GM12878 (cell line): ENCODE results near the gene ZNF423. TPM values are rescaled to one million over a fixed set of nuclear protein-coding genes. Genes with fewer than 3 reads are reported as not detected.

Experiments
- ATAC-seq: fragments of 200-7000 bp; cut with Tn5 transposase; 3 replicates; pipeline ENCODE4 v1.9.1; 2020; ENCODE audit warnings: mild to moderate bottlenecking, moderate library complexity
- BruUV-seq: library from RNA; stranded (reverse); fragments of 400-500 nt; replicated peaks from 2 replicates; lab custom pipeline; 2021; lab: Mats Ljungman, UMichigan
- CTCF ChIA-PET: fragments of 300-600 bp; sonication (Branson Sonifier 250); formaldehyde crosslinking; extraction: SDS; loops from one replicate; lab custom pipeline; 2021; ENCODE audit warnings: inconsistent platforms; lab: Yijun Ruan, JAX
- POLR2A ChIA-PET: fragments of 350-600 bp; formaldehyde crosslinking; extraction: SDS; loops from one replicate; lab custom pipeline; 2021; ENCODE audit warnings: inconsistent platforms; lab: Charles Lee
- RAD21 ChIA-PET: fragments of 300-600 bp; sonication (Branson Sonifier 250); formaldehyde crosslinking; loops from one replicate; lab custom pipeline; 2023; ENCODE audit warnings: antibody characterized with exemption; ENCODE audit not compliant: unreplicated experiment; lab: Charles Lee
- SMC1A ChIA-PET: fragments of 300-600 bp; sonication (Branson Sonifier 250); formaldehyde crosslinking; loops from one replicate; lab custom pipeline; 2023; ENCODE audit not compliant: unreplicated experiment, uncharacterized antibody; lab: Charles Lee
- DNase-seq: peaks from one replicate; pipeline ENCODE4 v3.0.0-alpha.2; 2011; ENCODE audit warnings: low read depth, low spot score
- FAIRE-seq: peaks from 3 replicates; lab custom pipeline; 2011; peaks lifted over from hg19 to GRCh38; lab: Jason Lieb, UNC
- H2AFZ ChIP-seq: 2 replicates; pipeline ENCODE4 v1.6.0; 2011; ENCODE audit warnings: low read depth, low read length, control low read depth; ENCODE audit not compliant: control insufficient read depth
- H3K27ac ChIP-seq: 2 replicates; pipeline ENCODE4 v1.5.1; 2011; ENCODE audit warnings: control low read depth; ENCODE audit not compliant: control insufficient read depth, insufficient read depth
- H3K27me3 ChIP-seq, 2 experiments: replicated peaks in 1 of 2; 2 replicates each; pipeline versions ENCODE4 v1.6.0 to v1.6.1; 2011; ENCODE audit warnings: low read length in 1 of 2; ENCODE audit not compliant: control insufficient read depth in 2 of 2, insufficient read depth in 2 of 2
- H3K36me3 ChIP-seq, 2 experiments: 2 replicates each; pipeline ENCODE4 v1.5.1; 2011; ENCODE audit warnings: low read length in 1 of 2; ENCODE audit not compliant: control insufficient read depth in 2 of 2, insufficient read depth in 2 of 2
- H3K4me1 ChIP-seq: 2 replicates; pipeline ENCODE4 v1.6.1; 2011; ENCODE audit warnings: mild to moderate bottlenecking, low read length, moderate library complexity, mixed read lengths; ENCODE audit not compliant: control insufficient read depth, insufficient read depth
- H3K4me2 ChIP-seq: 2 replicates; pipeline ENCODE4 v1.6.0; 2011; ENCODE audit warnings: control low read depth; ENCODE audit not compliant: control insufficient read depth, insufficient read depth
- H3K4me3 ChIP-seq: fragments of 200-600 bp; sonication (generic); 2 replicates; pipeline ENCODE4 v1.5.1; 2016
- H3K79me2 ChIP-seq: 2 replicates; pipeline ENCODE4 v1.6.0; 2011; ENCODE audit warnings: low read length; ENCODE audit not compliant: control insufficient read depth, insufficient read depth
- H3K9ac ChIP-seq: 2 replicates; pipeline ENCODE4 v1.8.0; 2011; ENCODE audit warnings: low read length, control low read depth, mixed read lengths; ENCODE audit not compliant: control insufficient read depth, insufficient read depth
- H3K9me3 ChIP-seq: replicated peaks from 3 replicates; pipeline ENCODE4 v1.5.1; 2011; ENCODE audit warnings: mild to moderate bottlenecking, low read length; ENCODE audit not compliant: control insufficient read depth, insufficient read depth
- H4K20me1 ChIP-seq: 2 replicates; pipeline ENCODE4 v1.6.0; 2011; ENCODE audit not compliant: control insufficient read depth, insufficient read depth
- BHLHE40 ChIP-seq, 2 experiments: fragments of 450-650 bp in 1 of 2; IDR thresholded peaks; 2 replicates each; pipeline ENCODE4 v1.6.1; 2011 to 2017; ENCODE audit warnings: low read depth in 2 of 2, borderline replicate concordance in 1 of 2, improper control_type of control experiment in 1 of 2, low read length in 1 of 2, mild to moderate bottlenecking in 1 of 2
- CREB1 ChIP-seq: IDR thresholded peaks from 2 replicates; pipeline ENCODE4 v1.6.1; 2012; ENCODE audit warnings: low read depth, mild to moderate bottlenecking, inconsistent platforms
- E2F4 ChIP-seq: IDR thresholded peaks from 2 replicates; pipeline ENCODE4 v1.6.1; 2012; ENCODE audit warnings: low read depth, low read length, improper control_type of control experiment
- EED ChIP-seq: sonication (generic); IDR thresholded peaks from 2 replicates; pipeline ENCODE4 v1.6.1; 2016; ENCODE audit warnings: antibody characterized with exemption, low read depth
- EZH2 ChIP-seq: IDR thresholded peaks from 2 replicates; pipeline ENCODE4 v1.6.1; 2012; ENCODE audit warnings: low read depth, mild to moderate bottlenecking, control low read depth, inconsistent platforms, low read length, borderline replicate concordance; ENCODE audit not compliant: control insufficient read depth
- MYB ChIP-seq: fragments of 150-350 bp; IDR thresholded peaks from 2 replicates; pipeline ENCODE4 v1.6.1; 2014; ENCODE audit warnings: mild to moderate bottlenecking, low read depth, low read length, borderline replicate concordance
- SP1 ChIP-seq: IDR thresholded peaks from one replicate; pipeline ENCODE4 v1.6.1; 2011; ENCODE audit warnings: low read depth, low read length
- USF2 ChIP-seq: IDR thresholded peaks from 2 replicates; pipeline ENCODE4 v1.6.1; 2011; ENCODE audit warnings: low read depth, low read length, improper control_type of control experiment, borderline replicate concordance
- ZBTB40 ChIP-seq: fragments of 450-650 bp; IDR thresholded peaks from 2 replicates; pipeline ENCODE4 v1.6.1; 2016; ENCODE audit warnings: mild to moderate bottlenecking, moderate library complexity, borderline replicate concordance
- ZNF384 ChIP-seq: IDR thresholded peaks from 2 replicates; pipeline ENCODE4 v1.6.1; 2012; ENCODE audit warnings: low read depth, mild to moderate bottlenecking, low read length, improper control_type of control experiment, borderline replicate concordance
- WGBS: methylation state at CpG from one replicate; pipeline ENCODE4 v1.1.6; 2016; ENCODE audit warnings: low lambda C conversion rate; ENCODE audit not compliant: insufficient replicate concordance, insufficient coverage; ENCODE audit errors: missing lambda C conversion rate; 5-methylcytosine and 5-hydroxymethylcytosine counted together
- in situ Hi-C: fragments of 300-500 bp; cut with MboI; formaldehyde crosslinking; loops from 9 replicates; pipeline ENCODE4 v1.14.3; 2018; ENCODE audit warnings: mixed read lengths
- intact Hi-C: fragments of 100-400 bp; cut with micrococcal nuclease; formaldehyde crosslinking; loops from one replicate; pipeline ENCODE4 v1.14.2; 2022; ENCODE audit not compliant: unreplicated experiment
- polyA plus RNA-seq, 11 experiments: library from polyadenylated mRNA; depleted of rRNA in 4 of 11; unstranded in 6 of 11; stranded (reverse) in 5 of 11; fragments of >200 nt; fragmentation: Nextera tagmentation in 4 of 11; fragmentation: Illumina TruSeq in 1 of 11; extraction: Ambion mirVana in 4 of 11; extraction: Trizol in 1 of 11; gene quantifications; 1 replicate in 1 of 11; 2 replicates in 10 of 11; pipeline versions ENCODE4 v1.2.1 to v1.2.3, GENCODE V29; 2011 to 2016; ENCODE audit warnings: inconsistent platforms in 2 of 11, missing spikeins in 2 of 11, low read depth in 1 of 11
- total RNA-seq, 4 experiments: library from RNA; depleted of rRNA in 3 of 4; stranded (reverse); fragments of >200 nt in 3 of 4; fragmentation: Illumina TruSeq in 1 of 4; extraction: Trizol in 1 of 4; gene quantifications; 2 replicates each; pipeline versions ENCODE4 v1.2.1 to v1.2.3, GENCODE V29; 2013 to 2021

Gene ZNF423
- total and polyA plus RNA-seq, 10 of the 15 experiments (the other 5 are each of a cell fraction or from before 2014, with no cell fraction given) = 0.03 to 0.64 (median 0.10) TPM

GRCh38 chr16:49461517-49461951 is 394.4 kb downstream of the ZNF423 start:
- no peak overlapping the region for H3K9ac ChIP-seq
- ChIA-PET POLR2A (no interaction called here), CTCF (no interaction called here), SMC1A (no interaction called here), RAD21 (no interaction called here)
- no TSS peak for BruUV-seq
- FAIRE-seq (no peak), ATAC-seq (no peak), DNase-seq (no peak)
- in situ Hi-C loops (no loop called here), intact Hi-C loops (no loop called here)
- no peak overlapping the region for H2AFZ ChIP-seq
- no peaks in the 10 kb centered on the region for H3K9me3 ChIP-seq
- 64% methylated on average over 7 of the region's 7 CpGs for WGBS
- H3K27me3 ChIP-seq = no peaks in the 10 kb centered on the region
- no peaks in the 10 kb centered on the region for H4K20me1 ChIP-seq
- no peak overlapping the region for H3K27ac ChIP-seq
- H3K79me2 ChIP-seq = no peaks in the 10 kb centered on the region
- H3K4me1 ChIP-seq = peaks cover 15% of the 10 kb centered on the region
- H3K4me3 ChIP-seq = no peak overlapping the region
- TF ChIP-seq E2F4 (no peak), USF2 (no peak), MYB (no peak), ZBTB40 (no peak), SP1 (no peak), ZNF384 (no peak), EZH2 (no peak), EED (no peak), BHLHE40 (IDR thresholded peaks at IDR 0.05; ENCODE audit: borderline replicate concordance in 1 of 2, low read depth in 2 of 2, low read length in 1 of 2) (no peak), CREB1 (no peak)
- H3K4me2 ChIP-seq = no peak overlapping the region
- no peaks in the 10 kb centered on the region for H3K36me3 ChIP-seq
